Endodermal cell (in vitro differentiated cells): ENCODE measurements around the gene IL24. TPM values are rescaled to one million over a fixed set of nuclear protein-coding genes. Genes with fewer than 3 reads are reported as not detected.

Experiments
- DNase-seq: peaks from one replicate; pipeline ENCODE4 v3.0.0-alpha.2; 2017
- H3K27ac ChIP-seq: 2 replicates; pipeline ENCODE4 v1.5.1; 2013; ENCODE audit warnings: mild to moderate bottlenecking, low read depth, low read length, moderate library complexity
- H3K27me3 ChIP-seq: 2 replicates; pipeline ENCODE4 v1.6.1; 2013; ENCODE audit warnings: mild to moderate bottlenecking, low read length, moderate library complexity; ENCODE audit not compliant: insufficient read depth, control insufficient read depth, poor library complexity, severe bottlenecking
- H3K36me3 ChIP-seq: 2 replicates; pipeline ENCODE4 v1.7.0; 2013; ENCODE audit warnings: mild to moderate bottlenecking, low read length, moderate library complexity; ENCODE audit not compliant: control insufficient read depth, insufficient read depth
- H3K4me1 ChIP-seq: one replicate; pipeline ENCODE4 v1.7.0; 2013; ENCODE audit warnings: low read length; ENCODE audit not compliant: control insufficient read depth, insufficient read depth
- H3K4me3 ChIP-seq: 2 replicates; pipeline ENCODE4 v1.5.1; 2013; ENCODE audit warnings: mild to moderate bottlenecking, low read length, moderate library complexity
- H3K9ac ChIP-seq: 2 replicates; pipeline ENCODE4 v1.6.1; 2013; ENCODE audit warnings: mild to moderate bottlenecking, low read length, moderate library complexity; ENCODE audit not compliant: poor library complexity, severe bottlenecking; ENCODE audit errors: extremely low read depth
- H3K9me3 ChIP-seq: 2 replicates; pipeline ENCODE4 v1.6.1; 2013; ENCODE audit warnings: mild to moderate bottlenecking, low read length, moderate library complexity; ENCODE audit not compliant: control insufficient read depth
- H3K27ac Mint-ChIP-seq: 2 replicates; pipeline ENCODE4 v1.8.0; 2020; ENCODE audit warnings: mixed read lengths
- H3K27me3 Mint-ChIP-seq: 2 replicates; pipeline ENCODE4 v1.8.0; 2021; ENCODE audit warnings: mild to moderate bottlenecking, mixed read lengths; ENCODE audit not compliant: insufficient read depth
- H3K36me3 Mint-ChIP-seq: 2 replicates; pipeline ENCODE4 v1.8.0; 2020; ENCODE audit warnings: low read depth, mixed read lengths
- H3K4me1 Mint-ChIP-seq: 2 replicates; pipeline ENCODE4 v1.8.0; 2020; ENCODE audit warnings: mixed read lengths
- H3K4me3 Mint-ChIP-seq: 2 replicates; pipeline ENCODE4 v1.8.0; 2020; ENCODE audit warnings: mild to moderate bottlenecking, moderate library complexity, mixed read lengths
- H3K9me3 Mint-ChIP-seq: 2 replicates; pipeline ENCODE4 v1.8.0; 2020; ENCODE audit warnings: mild to moderate bottlenecking, mixed read lengths
- CTCF ChIP-seq: fragments of 200-600 bp; sonication (generic); conservative IDR thresholded peaks from 2 replicates; pipeline ENCODE4 v1.5.0; 2021; ENCODE audit warnings: antibody characterized with exemption, mild to moderate bottlenecking
- WGBS, 2 experiments: methylation state at CpG; one replicate each; pipeline versions ENCODE4 v1.1.5 to v1.1.7; 2013; ENCODE audit warnings: missing lambda C conversion rate in 2 of 2, mixed read lengths in 1 of 2; ENCODE audit not compliant: insufficient coverage in 1 of 2, insufficient read length in 1 of 2; 5-methylcytosine and 5-hydroxymethylcytosine counted together
- total RNA-seq, 2 donors: library from RNA; stranded (reverse); fragmentation: NEBNext Ultra II Directional in 1 of 2; extraction: Animal tissue kit (Norgen Biotek cat#: 25700) in 1 of 2; gene quantifications; 2 replicates in 1 of 2; 3 replicates in 1 of 2; pipeline ENCODE4 v1.2.1, GENCODE V29; 2021

Gene IL24
- total RNA-seq, 2 donors from 2014 or later: not detected

GRCh38 chr1:206952171-206952570 is 54.9 kb downstream of the IL24 start:
- H3K4me3 ChIP-seq: no peak overlapping the region
- Mint-ChIP-seq H3K4me1 (peaks cover 16% of the 10 kb centered on the region), H3K27ac (no peak overlapping the region), H3K4me3 (no peak overlapping the region), H3K36me3 (no peaks in the 10 kb centered on the region), H3K27me3 (peaks cover 5% of the 10 kb centered on the region), H3K9me3 (no peaks in the 10 kb centered on the region)
- H3K27me3 ChIP-seq: no peaks in the 10 kb centered on the region
- DNase-seq: no peak
- no peak overlapping the region for H3K9ac ChIP-seq
- WGBS, 2 experiments: 86 to 90% methylated on average over 2 to 4 of the region's 4 CpGs
- TF ChIP-seq CTCF: no peak
- H3K4me1 ChIP-seq: peaks cover 3% of the 10 kb centered on the region
- H3K9me3 ChIP-seq: no peaks in the 10 kb centered on the region
- H3K36me3 ChIP-seq: no peaks in the 10 kb centered on the region
- no peak overlapping the region for H3K27ac ChIP-seq

- Histone ChIP-seq H3K4me3 (no peak overlapping the region), H3K36me3 (no peaks in the 10 kb centered on the region), H3K9me3 (no peaks in the 10 kb centered on the region), H3K27ac (no peak overlapping the region), H3K4me1 (peaks cover 3% of the 10 kb centered on the region), H3K27me3 (no peaks in the 10 kb centered on the region), H3K9ac (no peak overlapping the region)
- no peak for DNase-seq
- H3K27me3 Mint-ChIP-seq: peaks cover 5% of the 10 kb centered on the region
- no peak overlapping the region for H3K4me3 Mint-ChIP-seq
- TF ChIP-seq CTCF: no peak
- peaks cover 16% of the 10 kb centered on the region for H3K4me1 Mint-ChIP-seq
- no peak overlapping the region for H3K27ac Mint-ChIP-seq
- no peaks in the 10 kb centered on the region for H3K9me3 Mint-ChIP-seq
- WGBS, 2 experiments: 93 to 100% methylated on average over 2 to 3 of the region's 3 CpGs
- H3K36me3 Mint-ChIP-seq: no peaks in the 10 kb centered on the region
Measured at GRCh38 chr1:206953126-206953525, 55.9 kb downstream of the IL24 start.

- Mint-ChIP-seq H3K9me3 (no peaks in the 10 kb centered on the region), H3K36me3 (no peaks in the 10 kb centered on the region), H3K4me1 (peaks cover 16% of the 10 kb centered on the region), H3K27me3 (peaks cover 5% of the 10 kb centered on the region), H3K4me3 (no peak overlapping the region), H3K27ac (no peak overlapping the region)
- no peak overlapping the region for H3K9ac ChIP-seq
- H3K27me3 ChIP-seq: no peaks in the 10 kb centered on the region
- H3K27ac ChIP-seq: no peak overlapping the region
- H3K4me1 ChIP-seq: peaks cover 3% of the 10 kb centered on the region
- H3K9me3 ChIP-seq: no peaks in the 10 kb centered on the region
- H3K36me3 ChIP-seq: no peaks in the 10 kb centered on the region
- DNase-seq: no peak
- 86 to 100% methylated on average over 2 of the region's 2 CpGs for WGBS, 2 experiments
- no peak overlapping the region for H3K4me3 ChIP-seq
- no peak for TF ChIP-seq CTCF
Measured at GRCh38 chr1:206953626-206954025, 56.4 kb downstream of the IL24 start.

Other genes starting within 250 kb of the IL24 start
- gene MAPKAPK2, start 212.5 kb upstream of the IL24 start, total RNA-seq: 10 to 100 TPM; 72.8 to 79.7 TPM
- gene IL19, start 126.7 kb upstream of the IL24 start, total RNA-seq: not detected
- gene IL10, start 124.9 kb upstream of the IL24 start, total RNA-seq: not detected
- not detected for gene IL20, start 31.8 kb upstream of the IL24 start, total RNA-seq
- not detected for gene FCMR, start 24.5 kb downstream of the IL24 start, total RNA-seq
- not detected for gene PIGR, start 49.0 kb downstream of the IL24 start, total RNA-seq
- gene FCAMR, start 73.0 kb downstream of the IL24 start, total RNA-seq: not detected
- under 1 TPM; 0.55 to 0.60 TPM for gene C1orf116, start 135.3 kb downstream of the IL24 start, total RNA-seq
- gene YOD1, start 153.8 kb downstream of the IL24 start, total RNA-seq: 10 to 100 TPM; 10.8 to 18.8 TPM
- 10 to 100 TPM; 11.2 to 13.4 TPM for gene PFKFB2, start 155.8 kb downstream of the IL24 start, total RNA-seq
- not detected for gene C4BPB, start 191.4 kb downstream of the IL24 start, total RNA-seq
- not detected for gene C4BPA, start 206.8 kb downstream of the IL24 start, total RNA-seq